Body of pancreas (tissue), 4 donors: ENCODE measurements around the gene APOM.

ENCODE experiments used
- POLR2A ChIP-seq, 3 donors: fragments of 450-650 bp; IDR thresholded peaks; one replicate each; pipeline ENCODE4 v1.6.1; 2016; ENCODE audit warnings: antibody characterized with exemption in 3 of 3, mild to moderate bottlenecking in 2 of 3
- TF ChIP-seq, protein P1 (sequence below), 7 experiments: fragments of 450-650 bp in 4 of 7; fragments of 200-600 bp in 3 of 7; sonication (generic) in 3 of 7; IDR thresholded peaks; one replicate each; pipeline ENCODE4 v1.5.1; 2016 to 2019; ENCODE audit warnings: antibody characterized with exemption in 7 of 7

DNA sequence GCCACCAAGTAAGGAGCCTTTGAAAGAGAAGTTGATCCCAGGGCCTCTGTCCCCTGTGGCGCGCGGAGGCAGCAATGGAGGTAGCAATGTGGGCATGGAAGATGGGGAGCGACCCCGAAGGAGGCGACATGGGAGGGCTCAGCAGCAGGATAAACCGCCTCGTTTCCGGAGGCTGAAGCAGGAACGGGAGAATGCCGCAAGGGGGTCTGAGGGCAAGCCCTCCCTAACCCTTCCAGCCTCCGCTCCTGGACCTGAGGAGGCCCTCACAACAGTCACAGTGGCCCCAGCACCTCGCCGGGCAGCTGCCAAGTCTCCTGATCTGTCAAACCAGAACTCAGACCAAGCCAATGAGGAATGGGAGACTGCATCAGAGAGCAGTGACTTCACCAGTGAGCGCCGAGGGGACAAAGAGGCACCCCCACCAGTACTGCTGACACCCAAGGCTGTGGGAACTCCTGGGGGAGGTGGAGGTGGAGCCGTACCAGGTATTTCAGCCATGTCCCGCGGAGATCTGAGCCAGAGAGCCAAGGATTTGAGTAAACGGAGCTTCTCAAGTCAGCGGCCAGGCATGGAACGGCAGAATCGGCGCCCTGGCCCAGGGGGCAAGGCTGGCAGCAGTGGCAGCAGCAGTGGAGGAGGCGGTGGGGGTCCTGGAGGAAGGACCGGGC, 23.3 kb upstream of the APOM start:
- TF ChIP-seq POLR2A (IDR thresholded peaks at IDR 0.05) = no peak
- TF ChIP-seq, protein P1, sequence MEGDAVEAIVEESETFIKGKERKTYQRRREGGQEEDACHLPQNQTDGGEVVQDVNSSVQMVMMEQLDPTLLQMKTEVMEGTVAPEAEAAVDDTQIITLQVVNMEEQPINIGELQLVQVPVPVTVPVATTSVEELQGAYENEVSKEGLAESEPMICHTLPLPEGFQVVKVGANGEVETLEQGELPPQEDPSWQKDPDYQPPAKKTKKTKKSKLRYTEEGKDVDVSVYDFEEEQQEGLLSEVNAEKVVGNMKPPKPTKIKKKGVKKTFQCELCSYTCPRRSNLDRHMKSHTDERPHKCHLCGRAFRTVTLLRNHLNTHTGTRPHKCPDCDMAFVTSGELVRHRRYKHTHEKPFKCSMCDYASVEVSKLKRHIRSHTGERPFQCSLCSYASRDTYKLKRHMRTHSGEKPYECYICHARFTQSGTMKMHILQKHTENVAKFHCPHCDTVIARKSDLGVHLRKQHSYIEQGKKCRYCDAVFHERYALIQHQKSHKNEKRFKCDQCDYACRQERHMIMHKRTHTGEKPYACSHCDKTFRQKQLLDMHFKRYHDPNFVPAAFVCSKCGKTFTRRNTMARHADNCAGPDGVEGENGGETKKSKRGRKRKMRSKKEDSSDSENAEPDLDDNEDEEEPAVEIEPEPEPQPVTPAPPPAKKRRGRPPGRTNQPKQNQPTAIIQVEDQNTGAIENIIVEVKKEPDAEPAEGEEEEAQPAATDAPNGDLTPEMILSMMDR (IDR thresholded peaks at IDR 0.05) = no peak
